Suprapubic skin (tissue), 4 donors: ENCODE data around the gene KIRREL1. TPM values are rescaled to one million over a fixed set of nuclear protein-coding genes. Genes with fewer than 3 reads are reported as not detected.

Source experiments
- DNase-seq, 2 donors: peaks; one replicate each; pipeline ENCODE4 v3.0.0-alpha.2; 2019; ENCODE audit warnings: low spot score in 2 of 2
- H3K27ac ChIP-seq: fragments of 200-600 bp; sonication (generic); one replicate; pipeline ENCODE4 v1.5.1; 2019
- H3K27me3 ChIP-seq: fragments of 200-600 bp; sonication (generic); one replicate; pipeline ENCODE4 v1.5.1; 2019
- H3K36me3 ChIP-seq: fragments of 200-600 bp; sonication (generic); one replicate; pipeline ENCODE4 v1.5.1; 2019
- H3K4me1 ChIP-seq: fragments of 200-600 bp; sonication (generic); one replicate; pipeline ENCODE4 v1.5.1; 2019
- H3K4me3 ChIP-seq: fragments of 200-600 bp; sonication (generic); one replicate; pipeline ENCODE4 v1.5.1; 2019; ENCODE audit warnings: mild to moderate bottlenecking
- H3K9me3 ChIP-seq: fragments of 200-600 bp; sonication (generic); one replicate; pipeline ENCODE4 v1.5.1; 2019
- CTCF ChIP-seq, 2 donors: fragments of 200-600 bp in 1 of 2; fragments of 450-650 bp in 1 of 2; sonication (generic) in 1 of 2; IDR thresholded peaks; one replicate each; pipeline ENCODE4 v1.5.1; 2016 to 2019; ENCODE audit warnings: antibody characterized with exemption in 2 of 2, mild to moderate bottlenecking in 1 of 2, moderate library complexity in 1 of 2
- EP300 ChIP-seq: sonication (generic); formaldehyde crosslinking; IDR thresholded peaks from one replicate; pipeline ENCODE4 v1.6.1; 2017; ENCODE audit warnings: antibody characterized with exemption
- POLR2A ChIP-seq, 2 donors: fragments of 450-650 bp; IDR thresholded peaks; one replicate each; pipeline ENCODE4 v1.6.1; 2017; ENCODE audit warnings: antibody characterized with exemption in 2 of 2, mild to moderate bottlenecking in 2 of 2, moderate library complexity in 2 of 2
- POLR2AphosphoS5 ChIP-seq, 3 donors: sonication (generic); formaldehyde crosslinking; IDR thresholded peaks; one replicate each; pipeline ENCODE4 v1.6.1; 2017; ENCODE audit warnings: antibody characterized with exemption in 3 of 3
- WGBS: methylation state at CpG from one replicate; pipeline ENCODE4 v1.1.5; 2018; 5-methylcytosine and 5-hydroxymethylcytosine counted together
- total RNA-seq, 4 donors: library from RNA; depleted of rRNA; stranded (reverse); fragments of >200 nt; gene quantifications; one replicate each; pipeline ENCODE4 v1.1.0, GENCODE V29; 2016

Gene KIRREL1
- total RNA-seq, 4 donors from 2014 or later = 12.5 to 18.9 (median 15.5) TPM

DNA sequence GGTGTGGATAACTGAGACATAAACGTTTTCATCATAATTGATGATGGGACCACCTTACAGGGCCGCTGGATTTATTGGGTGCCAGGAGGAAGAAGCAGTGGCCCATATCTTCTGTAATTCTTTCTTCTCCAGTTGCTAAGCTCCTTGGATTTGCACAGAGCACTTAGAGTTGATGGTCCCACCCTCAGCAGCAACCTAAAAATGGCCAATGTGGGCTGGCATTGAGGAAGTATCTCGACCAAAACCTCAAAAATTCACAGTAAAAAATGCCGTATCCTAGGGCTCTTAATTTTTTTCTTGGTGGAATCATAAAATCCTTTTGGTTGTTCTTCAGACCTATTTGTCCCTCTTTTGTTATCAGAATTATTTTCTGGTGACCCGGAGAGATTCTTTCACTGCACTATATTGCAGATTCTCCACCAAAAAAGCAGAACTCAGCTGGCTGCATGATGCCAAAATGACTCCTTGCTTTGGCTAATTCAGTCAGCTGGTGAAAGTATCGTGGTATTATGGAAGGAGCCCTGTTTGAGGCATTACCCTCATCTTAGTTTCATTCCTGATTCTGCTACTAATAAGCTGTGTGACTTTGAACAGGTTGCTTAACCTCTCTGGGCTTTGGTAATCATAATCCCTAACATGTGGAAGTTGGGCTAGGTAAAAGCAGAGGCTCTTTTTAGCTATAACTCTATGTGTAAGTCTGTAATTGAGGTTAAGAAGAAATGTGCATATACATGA lies 27.6 kb downstream of the KIRREL1 start:
- TF ChIP-seq EP300 (no peak), POLR2AphosphoS5 (IDR thresholded peaks at IDR 0.05) (no peak), POLR2A (IDR thresholded peaks at IDR 0.05) (no peak), CTCF (IDR thresholded peaks at IDR 0.05) (no peak)
- no peak for DNase-seq
- Histone ChIP-seq H3K27me3 (no peaks in the 10 kb centered on the region), H3K4me3 (no peak overlapping the region), H3K36me3 (no peaks in the 10 kb centered on the region), H3K27ac (peak overlapping the region; percentile 52), H3K9me3 (no peaks in the 10 kb centered on the region), H3K4me1 (peaks cover 82% of the 10 kb centered on the region)
- 30% methylated on average over 6 of the region's 6 CpGs for WGBS

- no peak for DNase-seq
- WGBS = 34% methylated on average over 2 of the region's 2 CpGs
- no peak overlapping the region for H3K4me3 ChIP-seq
- no peaks in the 10 kb centered on the region for H3K36me3 ChIP-seq
- peak overlapping the region; percentile 52 for H3K27ac ChIP-seq
- no peaks in the 10 kb centered on the region for H3K9me3 ChIP-seq
- no peaks in the 10 kb centered on the region for H3K27me3 ChIP-seq
- H3K4me1 ChIP-seq = peaks cover 76% of the 10 kb centered on the region
- TF ChIP-seq CTCF (IDR thresholded peaks at IDR 0.05) (no peak), POLR2A (IDR thresholded peaks at IDR 0.05) (no peak), POLR2AphosphoS5 (IDR thresholded peaks at IDR 0.05) (no peak)
Observed at GRCh38 chr1:158021721-158022120, 28.3 kb downstream of the KIRREL1 start.

DNA sequence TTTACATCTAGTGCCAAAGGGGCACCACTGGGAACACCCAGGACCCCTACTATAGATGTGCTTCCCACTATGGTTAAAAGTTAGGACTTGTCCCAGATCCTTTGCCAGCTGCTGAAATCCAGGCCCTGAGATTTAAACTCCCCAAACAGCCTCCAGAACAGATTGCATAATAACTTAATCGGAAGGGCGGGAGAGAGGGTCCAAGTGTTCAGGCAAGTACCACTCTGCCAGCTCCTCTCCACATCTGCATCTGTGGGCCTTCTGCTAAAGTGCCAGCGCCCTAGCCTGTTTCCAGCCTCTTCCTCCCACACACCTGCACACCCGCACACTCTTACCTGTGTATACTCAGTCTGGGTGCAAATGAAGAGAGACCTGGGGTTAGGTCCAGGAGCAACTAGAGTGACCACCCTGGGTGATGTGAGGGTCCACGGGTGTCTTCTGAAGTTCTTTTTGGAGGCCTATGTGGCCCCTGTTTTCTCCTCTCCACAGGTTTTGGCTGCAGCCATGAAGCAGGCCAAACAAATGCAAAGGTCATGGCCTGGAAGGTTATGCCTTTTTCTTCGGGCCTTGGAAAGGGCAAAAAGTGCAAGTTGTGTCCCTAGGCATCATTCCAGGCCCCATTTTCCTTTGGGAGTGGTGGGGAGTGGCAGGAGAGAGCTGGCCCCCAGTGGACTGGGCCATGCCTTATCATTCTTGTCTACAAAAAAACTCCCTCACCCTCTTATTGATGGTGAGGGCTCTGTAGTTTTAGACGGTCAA lies 29.3 kb downstream of the KIRREL1 start:
- Histone ChIP-seq H3K9me3 (no peaks in the 10 kb centered on the region), H3K36me3 (no peaks in the 10 kb centered on the region), H3K27me3 (no peaks in the 10 kb centered on the region), H3K27ac (peak overlapping the region; percentile 52), H3K4me3 (no peak overlapping the region), H3K4me1 (peaks cover 67% of the 10 kb centered on the region)
- TF ChIP-seq EP300 = no peak
- 25% methylated on average over 7 of the region's 7 CpGs for WGBS
- no peak for DNase-seq

GRCh38 chr1:158024737-158025136 lies 31.3 kb downstream of the KIRREL1 start:
- 54% methylated on average over 7 of the region's 7 CpGs for WGBS

GRCh38 chr1:158025576-158026230 lies 32.3 kb downstream of the KIRREL1 start:
- H3K4me3 ChIP-seq = no peak overlapping the region
- peak overlapping the region; percentile 28 for H3K27ac ChIP-seq
- no peak for TF ChIP-seq EP300
- no peak for TF ChIP-seq POLR2A (IDR thresholded peaks at IDR 0.05)
- no peak for TF ChIP-seq CTCF (IDR thresholded peaks at IDR 0.05)
- TF ChIP-seq POLR2AphosphoS5 (IDR thresholded peaks at IDR 0.05) = no peak
- no peak for DNase-seq
- no peaks in the 10 kb centered on the region for H3K36me3 ChIP-seq
- peaks cover 49% of the 10 kb centered on the region for H3K4me1 ChIP-seq
- no peaks in the 10 kb centered on the region for H3K27me3 ChIP-seq
- H3K9me3 ChIP-seq = no peaks in the 10 kb centered on the region
- WGBS = 71% methylated on average over 6 of the region's 6 CpGs

More at GRCh38 chr1:158024737-158025136, 31.3 kb downstream of the KIRREL1 start:
- H3K4me3 ChIP-seq = no peak overlapping the region
- no peaks in the 10 kb centered on the region for H3K36me3 ChIP-seq
- no peaks in the 10 kb centered on the region for H3K9me3 ChIP-seq
- no peak for DNase-seq
- TF ChIP-seq EP300 = no peak
- TF ChIP-seq POLR2AphosphoS5 (IDR thresholded peaks at IDR 0.05) = no peak
- no peak for TF ChIP-seq CTCF (IDR thresholded peaks at IDR 0.05)
- TF ChIP-seq POLR2A (IDR thresholded peaks at IDR 0.05) = no peak
- H3K27ac ChIP-seq = peak overlapping the region; percentile 28
- H3K27me3 ChIP-seq = no peaks in the 10 kb centered on the region
- peaks cover 57% of the 10 kb centered on the region for H3K4me1 ChIP-seq
